Uterus (tissue), 4 donors: Measurements from ENCODE around the gene AUTS2. TPM values are rescaled to one million over a fixed set of nuclear protein-coding genes. Genes with fewer than 3 reads are reported as not detected.

ENCODE experiments used
- DNase-seq, 2 donors: peaks; one replicate each; pipeline ENCODE4 v3.0.0-alpha.2; 2019 to 2020
- H3K27ac ChIP-seq, 2 donors: fragments of 200-600 bp; sonication (generic); 1 replicate in 1 of 2; 2 replicates in 1 of 2; pipeline ENCODE4 v1.5.1; 2016 to 2018
- H3K27me3 ChIP-seq, 2 donors: fragments of 200-600 bp; sonication (generic); one replicate each; pipeline ENCODE4 v1.5.1; 2018 to 2019; ENCODE audit warnings: control low read depth in 1 of 2
- H3K36me3 ChIP-seq, 2 donors: fragments of 200-600 bp; sonication (generic); one replicate each; pipeline ENCODE4 v1.5.1; 2019; ENCODE audit warnings: control low read depth in 1 of 2
- H3K4me1 ChIP-seq, 2 donors: fragments of 200-600 bp; sonication (generic); one replicate each; pipeline ENCODE4 v1.5.1; 2018 to 2019; ENCODE audit warnings: control low read depth in 1 of 2
- H3K4me3 ChIP-seq, 2 donors: fragments of 200-600 bp; sonication (generic); 1 replicate in 1 of 2; 2 replicates in 1 of 2; pipeline ENCODE4 v1.5.1; 2018 to 2019; ENCODE audit warnings: mild to moderate bottlenecking in 1 of 2
- H3K9me3 ChIP-seq, 2 donors: fragments of 200-600 bp; sonication (generic); one replicate each; pipeline ENCODE4 v1.5.1; 2019; ENCODE audit warnings: control low read depth in 1 of 2
- CTCF ChIP-seq, 4 experiments: fragments of 200-600 bp in 2 of 4; fragments of 450-650 bp in 2 of 4; sonication (generic) in 2 of 4; IDR thresholded peaks; one replicate each; pipeline ENCODE4 v1.5.1; 2016 to 2019; ENCODE audit warnings: antibody characterized with exemption in 4 of 4, mild to moderate bottlenecking in 2 of 4, moderate library complexity in 1 of 4
- POLR2A ChIP-seq, 2 donors: fragments of 450-650 bp; IDR thresholded peaks; one replicate each; pipeline ENCODE4 v1.6.1; 2016; ENCODE audit warnings: antibody characterized with exemption in 2 of 2, mild to moderate bottlenecking in 1 of 2, moderate library complexity in 1 of 2
- intact Hi-C: fragments of 100-400 bp; cut with DNase I; formaldehyde crosslinking; loops from one replicate; pipeline ENCODE4 v1.15.1; 2023; ENCODE audit warnings: low total_unique reads
- total RNA-seq, 4 donors: library from RNA; depleted of rRNA in 3 of 4; stranded (reverse); fragments of >200 nt in 3 of 4; gene quantifications; one replicate each; pipeline versions ENCODE4 v1.1.0 to v1.2.4, GENCODE V29; 2014 to 2023
- donor health status: DM: yes; HTN: yes; CAD: no.

Gene AUTS2
- total RNA-seq, 4 donors from 2014 or later, result 10.5 to 58.2 (median 30.0) TPM

- no peak for DNase-seq
- no peaks in the 10 kb centered on the region for H3K4me1 ChIP-seq
- intact Hi-C loops, result no loop called here
- no peaks in the 10 kb centered on the region for H3K36me3 ChIP-seq
- no peak overlapping the region for H3K27ac ChIP-seq
- H3K4me3 ChIP-seq, result no peak overlapping the region
- H3K9me3 ChIP-seq, result no peaks in the 10 kb centered on the region
- no peaks in the 10 kb centered on the region for H3K27me3 ChIP-seq
- TF ChIP-seq CTCF (IDR thresholded peaks at IDR 0.05) (no peak), POLR2A (IDR thresholded peaks at IDR 0.05) (no peak)
These were observed 694.4 kb downstream of the AUTS2 start for GRCh38 chr7:70292716-70293115.

GRCh38 chr7:70294211-70294911 is 696.1 kb downstream of the AUTS2 start:
- Histone ChIP-seq H3K36me3 (no peaks in the 10 kb centered on the region), H3K27ac (no peak overlapping the region), H3K4me3 (no peak overlapping the region), H3K27me3 (no peaks in the 10 kb centered on the region), H3K9me3 (no peaks in the 10 kb centered on the region), H3K4me1 (no peaks in the 10 kb centered on the region)
- intact Hi-C loops, result no loop called here
- TF ChIP-seq POLR2A (IDR thresholded peaks at IDR 0.05), result no peak
- no peak for TF ChIP-seq CTCF (IDR thresholded peaks at IDR 0.05)
- no peak for DNase-seq

GRCh38 chr7:70298780-70299471 is 700.7 kb downstream of the AUTS2 start:
- intact Hi-C loops, result no loop called here

GRCh38 chr7:70299472-70299807 is 701.2 kb downstream of the AUTS2 start:
- H3K27ac ChIP-seq, result no peak overlapping the region
- no peak overlapping the region for H3K4me3 ChIP-seq
- no peaks in the 10 kb centered on the region for H3K36me3 ChIP-seq
- no peaks in the 10 kb centered on the region for H3K27me3 ChIP-seq
- no peaks in the 10 kb centered on the region for H3K9me3 ChIP-seq
- no peaks in the 10 kb centered on the region for H3K4me1 ChIP-seq
- no peak for DNase-seq
- TF ChIP-seq CTCF (IDR thresholded peaks at IDR 0.05) (no peak), POLR2A (IDR thresholded peaks at IDR 0.05) (no peak)
- intact Hi-C loops, result no loop called here

More at GRCh38 chr7:70298780-70299471, 700.7 kb downstream of the AUTS2 start:
- Histone ChIP-seq H3K36me3 (no peaks in the 10 kb centered on the region), H3K9me3 (no peaks in the 10 kb centered on the region), H3K27me3 (no peaks in the 10 kb centered on the region), H3K4me3 (no peak overlapping the region), H3K4me1 (no peaks in the 10 kb centered on the region), H3K27ac (no peak overlapping the region)
- DNase-seq, result no peak
- TF ChIP-seq CTCF (IDR thresholded peaks at IDR 0.05) (no peak), POLR2A (IDR thresholded peaks at IDR 0.05) (no peak)

- no peaks in the 10 kb centered on the region for H3K9me3 ChIP-seq
- no peaks in the 10 kb centered on the region for H3K4me1 ChIP-seq
- no peaks in the 10 kb centered on the region for H3K36me3 ChIP-seq
- no peak for DNase-seq
- no peak overlapping the region for H3K27ac ChIP-seq
- no peak overlapping the region for H3K4me3 ChIP-seq
- intact Hi-C loops, result no loop called here
- TF ChIP-seq CTCF (IDR thresholded peaks at IDR 0.05) (no peak), POLR2A (IDR thresholded peaks at IDR 0.05) (no peak)
- no peaks in the 10 kb centered on the region for H3K27me3 ChIP-seq
These were observed 703.5 kb downstream of the AUTS2 start for GRCh38 chr7:70301673-70302185.
